ENCODE results near the gene CA4.

DNA sequence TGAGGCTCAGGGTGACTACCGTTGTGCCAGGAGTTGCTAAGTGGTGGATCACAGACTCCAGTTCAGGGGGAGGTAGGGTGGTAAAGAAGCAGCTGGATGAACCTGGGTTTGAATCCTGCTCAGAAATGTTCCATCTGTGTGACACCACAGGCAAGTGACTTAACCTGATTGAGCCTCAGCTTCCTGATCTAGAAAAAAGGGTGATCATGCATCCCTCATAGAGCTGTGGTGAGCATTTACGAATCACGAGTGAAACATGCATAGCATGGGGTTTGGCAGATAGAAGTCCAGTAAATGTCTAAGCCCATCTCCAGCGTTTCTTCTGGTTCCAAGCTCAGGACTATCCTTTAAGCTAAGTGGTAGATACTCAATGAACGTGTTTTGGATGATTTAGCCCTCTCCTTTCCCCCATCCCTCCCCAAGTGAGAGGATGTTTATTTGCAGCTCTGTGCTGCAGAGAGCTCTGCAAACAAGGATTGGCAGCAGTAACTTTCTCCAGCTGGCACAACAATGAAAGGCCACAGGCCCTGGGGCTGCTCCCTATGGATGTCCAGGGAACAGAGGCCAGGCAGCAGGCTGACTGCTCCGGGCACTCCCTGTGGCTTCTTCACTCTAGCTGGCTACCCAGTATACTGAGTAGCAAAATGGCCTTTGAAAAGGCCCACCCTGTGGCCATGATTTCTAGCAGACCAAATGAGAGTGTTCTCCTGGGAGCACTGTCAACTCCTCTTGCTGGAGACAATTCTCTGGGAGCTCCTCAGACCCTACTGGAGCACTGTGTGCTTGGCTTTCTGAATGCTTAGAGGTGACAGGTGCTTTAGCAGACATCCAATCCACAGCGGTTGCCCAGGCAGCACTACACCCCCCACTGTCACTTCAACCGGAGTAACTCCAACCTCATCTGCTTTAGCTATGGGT lies 21.3 kb downstream of the CA4 start:
- TF ChIP-seq, protein P1, sequence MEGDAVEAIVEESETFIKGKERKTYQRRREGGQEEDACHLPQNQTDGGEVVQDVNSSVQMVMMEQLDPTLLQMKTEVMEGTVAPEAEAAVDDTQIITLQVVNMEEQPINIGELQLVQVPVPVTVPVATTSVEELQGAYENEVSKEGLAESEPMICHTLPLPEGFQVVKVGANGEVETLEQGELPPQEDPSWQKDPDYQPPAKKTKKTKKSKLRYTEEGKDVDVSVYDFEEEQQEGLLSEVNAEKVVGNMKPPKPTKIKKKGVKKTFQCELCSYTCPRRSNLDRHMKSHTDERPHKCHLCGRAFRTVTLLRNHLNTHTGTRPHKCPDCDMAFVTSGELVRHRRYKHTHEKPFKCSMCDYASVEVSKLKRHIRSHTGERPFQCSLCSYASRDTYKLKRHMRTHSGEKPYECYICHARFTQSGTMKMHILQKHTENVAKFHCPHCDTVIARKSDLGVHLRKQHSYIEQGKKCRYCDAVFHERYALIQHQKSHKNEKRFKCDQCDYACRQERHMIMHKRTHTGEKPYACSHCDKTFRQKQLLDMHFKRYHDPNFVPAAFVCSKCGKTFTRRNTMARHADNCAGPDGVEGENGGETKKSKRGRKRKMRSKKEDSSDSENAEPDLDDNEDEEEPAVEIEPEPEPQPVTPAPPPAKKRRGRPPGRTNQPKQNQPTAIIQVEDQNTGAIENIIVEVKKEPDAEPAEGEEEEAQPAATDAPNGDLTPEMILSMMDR (IDR thresholded peaks at IDR 0.05), result no peak
- TF ChIP-seq POLR2A (IDR thresholded peaks at IDR 0.05), result no peak

All from tibial nerve (tissue), 3 donors.